Measurements from ENCODE around the gene ORM2. TPM values are rescaled to one million over a fixed set of nuclear protein-coding genes. Genes with fewer than 3 reads are reported as not detected.

The ORM2 gene
- total and polyA plus RNA-seq, 2 of the 13 experiments (the other 11 are each of a cell fraction or from before 2014, with no cell fraction given), result 565 to 824 TPM

DNA sequence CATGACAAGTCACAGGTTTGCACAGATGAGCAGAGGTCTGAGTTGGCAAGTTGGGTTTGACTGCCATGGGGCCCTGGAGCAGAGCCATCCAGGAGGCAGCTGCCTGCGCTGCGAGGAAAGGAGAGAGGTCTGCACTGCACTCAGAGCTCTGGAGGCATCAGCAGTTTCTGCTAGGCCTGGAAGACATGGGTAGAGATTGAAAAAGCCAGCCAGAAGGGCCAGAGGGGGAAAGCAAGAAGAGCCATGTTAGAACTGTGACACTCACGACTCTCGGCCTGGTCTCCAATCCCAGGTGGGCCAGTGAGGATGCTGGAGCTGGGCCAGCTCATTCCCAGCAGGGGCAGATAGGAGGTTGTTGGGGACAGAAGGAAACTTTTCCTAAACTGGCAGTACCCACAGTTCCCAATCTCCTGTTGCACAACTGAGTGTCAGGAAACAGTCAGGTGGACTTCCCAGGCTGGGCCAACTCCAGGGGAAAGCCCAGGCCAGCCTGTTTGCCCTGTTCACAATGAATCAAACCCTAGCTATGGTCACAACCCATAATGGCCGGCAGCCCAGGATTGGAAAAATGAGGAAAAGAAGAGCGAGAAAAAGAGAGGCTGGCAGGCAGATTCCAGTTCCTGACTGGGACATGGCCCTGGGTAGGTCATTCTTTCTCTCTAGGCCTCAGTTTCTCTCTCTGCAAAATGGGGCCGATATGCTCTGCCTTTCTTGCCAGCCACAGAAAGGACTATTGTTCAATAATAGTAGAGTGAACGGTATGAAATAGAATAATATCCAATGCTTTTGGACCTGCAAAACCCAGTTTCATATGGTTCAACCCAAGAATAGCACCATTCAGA lies 14.6 kb upstream of the ORM2 start (continued):
- TF ChIP-seq TBX3 (IDR thresholded peaks at IDR 0.05; ENCODE audit: borderline replicate concordance) (no peak), MEIS1 (CRISPR knock-in tag; IDR thresholded peaks at IDR 0.05; ENCODE audit: borderline replicate concordance) (no peak), THAP11 (CRISPR knock-in tag; IDR thresholded peaks at IDR 0.05) (no peak), ZNF629 (CRISPR knock-in tag; conservative IDR thresholded peaks at IDR 0.05) (peak; percentile 68; the same call in 1 of the 2 replicates), CEBPB (IDR thresholded peaks at IDR 0.05; ENCODE audit: borderline replicate concordance, low read depth, low read length) (peak; percentile 37; the same call in 1 of the 2 replicates), HNRNPL (IDR thresholded peaks at IDR 0.05; ENCODE audit: low read depth, low read length) (no peak)
- TF ChIP-seq, protein P1, sequence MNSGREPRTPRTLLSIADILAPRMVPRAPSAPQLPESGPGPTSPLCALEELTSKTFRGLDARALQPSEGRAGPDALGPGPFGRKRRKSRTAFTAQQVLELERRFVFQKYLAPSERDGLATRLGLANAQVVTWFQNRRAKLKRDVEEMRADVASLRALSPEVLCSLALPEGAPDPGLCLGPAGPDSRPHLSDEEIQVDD (CRISPR knock-in tag; IDR thresholded peaks at IDR 0.05; ENCODE audit: borderline replicate concordance), result no peak
- TF ChIP-seq, protein P2, sequence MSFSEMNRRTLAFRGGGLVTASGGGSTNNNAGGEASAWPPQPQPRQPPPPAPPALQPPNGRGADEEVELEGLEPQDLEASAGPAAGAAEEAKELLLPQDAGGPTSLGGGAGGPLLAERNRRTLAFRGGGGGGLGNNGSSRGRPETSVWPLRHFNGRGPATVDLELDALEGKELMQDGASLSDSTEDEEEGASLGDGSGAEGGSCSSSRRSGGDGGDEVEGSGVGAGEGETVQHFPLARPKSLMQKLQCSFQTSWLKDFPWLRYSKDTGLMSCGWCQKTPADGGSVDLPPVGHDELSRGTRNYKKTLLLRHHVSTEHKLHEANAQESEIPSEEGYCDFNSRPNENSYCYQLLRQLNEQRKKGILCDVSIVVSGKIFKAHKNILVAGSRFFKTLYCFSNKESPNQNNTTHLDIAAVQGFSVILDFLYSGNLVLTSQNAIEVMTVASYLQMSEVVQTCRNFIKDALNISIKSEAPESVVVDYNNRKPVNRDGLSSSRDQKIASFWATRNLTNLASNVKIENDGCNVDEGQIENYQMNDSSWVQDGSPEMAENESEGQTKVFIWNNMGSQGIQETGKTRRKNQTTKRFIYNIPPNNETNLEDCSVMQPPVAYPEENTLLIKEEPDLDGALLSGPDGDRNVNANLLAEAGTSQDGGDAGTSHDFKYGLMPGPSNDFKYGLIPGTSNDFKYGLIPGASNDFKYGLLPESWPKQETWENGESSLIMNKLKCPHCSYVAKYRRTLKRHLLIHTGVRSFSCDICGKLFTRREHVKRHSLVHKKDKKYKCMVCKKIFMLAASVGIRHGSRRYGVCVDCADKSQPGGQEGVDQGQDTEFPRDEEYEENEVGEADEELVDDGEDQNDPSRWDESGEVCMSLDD (CRISPR knock-in tag; IDR thresholded peaks at IDR 0.05; ENCODE audit: borderline replicate concordance), result no peak

Measured in HepG2 (cell line).